Superior temporal gyrus (tissue), 1 donor: ENCODE data around the gene INO80C.
A peak's percentile ranks its signal among the peaks of the same experiment; 100 is the strongest.
"Not testable (repeated sequence)": the region's sequence is repeated elsewhere in the genome, so short reads cannot be mapped to it uniquely, and the experiment has no call there.

ENCODE experiments used
- DNase-seq: peaks from one replicate; pipeline ENCODE4 v3.0.0-alpha.2; 2016; ENCODE audit errors: extremely low spot score

INO80C gene

GRCh38 chr18:35460736-35461161 lies 37.0 kb downstream of the INO80C start:
- DNase-seq = no peak

GRCh38 chr18:35459997-35460396 lies 37.8 kb downstream of the INO80C start:
- no peak for DNase-seq

DNA sequence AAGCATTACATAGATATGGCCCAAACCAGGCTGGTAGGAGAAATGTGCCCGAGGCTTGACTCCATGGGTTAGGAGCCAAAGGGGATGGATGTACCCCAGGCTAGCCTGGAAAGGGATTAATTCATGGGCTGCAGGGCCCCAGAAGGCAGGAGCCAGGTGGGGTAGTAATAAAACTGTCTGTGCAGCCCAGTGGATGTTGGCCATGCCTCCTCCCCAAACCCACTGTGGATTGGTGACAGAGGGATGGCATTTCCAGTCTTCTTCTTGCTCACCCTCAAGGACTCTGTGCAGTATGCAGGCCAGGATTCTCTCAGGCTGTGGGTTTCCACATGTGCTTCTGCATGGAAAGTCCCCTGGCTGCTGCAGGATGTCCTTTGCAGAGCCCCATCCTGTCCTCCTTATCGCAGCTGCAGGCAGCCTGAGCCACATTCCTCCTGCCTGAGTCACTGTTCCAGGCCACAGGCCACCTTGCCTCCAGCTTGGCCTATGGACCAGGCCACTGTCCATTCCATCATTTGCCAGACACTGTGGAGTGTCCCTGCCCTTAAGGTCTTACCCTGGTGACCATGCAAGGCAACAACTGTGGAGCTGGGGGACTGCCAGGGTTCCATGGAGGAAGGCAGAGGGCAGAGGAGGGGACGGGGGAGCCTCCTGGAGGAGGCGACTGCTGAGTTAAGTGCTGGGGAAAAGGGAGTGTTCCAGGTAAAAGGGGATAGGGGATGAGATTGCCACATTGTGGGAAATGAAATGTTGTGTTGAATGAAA lies 38.9 kb downstream of the INO80C start:
- no peak for DNase-seq

- DNase-seq = no peak
These were observed 39.5 kb downstream of the INO80C start for GRCh38 chr18:35458271-35458670.

GRCh38 chr18:35457140-35457704 lies 40.5 kb downstream of the INO80C start:
- DNase-seq = no peak

DNA sequence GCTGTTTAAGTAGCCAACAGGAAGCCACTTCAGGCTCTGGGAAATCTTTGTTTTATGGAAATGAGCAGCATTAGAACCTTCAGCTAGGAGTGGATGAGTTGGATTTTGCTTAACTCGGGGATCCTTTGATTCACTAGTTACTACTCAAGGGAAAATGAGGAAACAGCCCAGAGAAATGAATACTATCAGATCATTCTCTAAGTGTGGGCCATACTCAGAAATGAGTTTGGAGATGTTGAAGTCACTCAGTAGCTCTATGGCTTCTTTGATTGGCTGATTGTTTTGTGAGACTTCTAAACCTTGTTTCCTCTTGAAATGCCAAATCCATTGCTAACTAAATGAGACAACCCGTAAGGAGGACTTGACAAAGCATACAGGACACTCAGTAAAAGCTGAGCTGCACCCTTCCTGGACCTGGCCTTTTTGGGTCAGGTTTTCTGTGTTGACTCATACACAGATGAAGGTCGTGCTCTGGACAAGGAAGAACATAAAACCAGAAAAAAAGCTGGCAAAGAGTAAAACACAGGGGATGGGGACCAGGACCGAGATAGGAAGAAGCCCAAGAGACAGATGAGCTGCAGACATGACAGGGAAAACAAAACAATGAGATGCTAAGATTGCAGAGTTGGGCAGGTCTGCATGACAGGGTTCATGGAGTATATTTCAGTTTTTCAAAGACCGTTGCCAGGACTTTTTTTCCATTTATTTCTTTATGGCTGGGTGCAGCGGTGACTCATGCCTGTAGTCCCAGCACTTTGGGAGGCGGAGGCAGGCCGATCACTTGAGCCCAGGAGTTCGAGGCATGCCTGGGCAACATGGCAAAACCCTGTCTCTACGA lies 41.6 kb downstream of the INO80C start:
- no peak for DNase-seq

- DNase-seq = no peak
These were observed 43.0 kb downstream of the INO80C start for GRCh38 chr18:35454803-35455202.

DNA sequence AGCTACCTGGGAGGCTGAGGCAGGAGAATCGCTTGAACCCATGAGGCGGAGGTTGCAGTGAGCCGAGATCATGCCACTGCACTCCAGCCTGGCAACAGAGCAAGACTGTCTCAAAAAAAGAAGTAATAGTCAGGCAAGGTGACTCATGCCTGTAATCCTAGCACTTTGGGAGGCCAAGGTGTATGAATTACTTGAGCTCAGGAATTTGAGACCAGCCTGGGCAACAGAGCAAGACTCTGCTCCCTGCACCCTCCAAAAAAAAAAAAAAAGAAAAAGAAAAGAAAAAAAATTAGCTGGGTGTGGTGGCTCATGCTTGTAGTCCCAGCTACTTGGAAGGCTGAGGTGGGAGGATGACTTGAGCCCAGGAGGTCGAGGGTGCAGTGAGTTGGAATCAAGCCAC lies 44.7 kb downstream of the INO80C start:
- DNase-seq = not testable (repeated sequence)

DNA sequence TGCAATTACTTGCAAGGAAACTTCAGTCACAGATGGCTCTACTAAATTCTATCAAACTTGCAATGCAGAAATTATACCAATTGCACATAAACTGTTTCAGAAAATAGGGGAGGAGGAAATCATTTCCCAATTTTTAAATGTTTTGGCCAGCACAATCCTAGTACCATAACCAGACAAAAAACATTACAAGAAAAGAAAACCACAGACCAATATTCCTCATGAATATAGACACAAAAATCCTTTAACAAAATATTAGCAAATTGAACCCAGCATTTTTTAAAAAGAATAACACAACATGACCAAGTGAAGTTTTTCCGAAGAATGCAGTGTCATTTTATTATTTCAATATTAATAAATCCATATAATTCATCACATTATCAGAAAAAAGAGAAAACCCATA lies 45.8 kb downstream of the INO80C start:
- DNase-seq = no peak

GRCh38 chr18:35451032-35451431 lies 46.7 kb downstream of the INO80C start:
- DNase-seq = no peak

DNA sequence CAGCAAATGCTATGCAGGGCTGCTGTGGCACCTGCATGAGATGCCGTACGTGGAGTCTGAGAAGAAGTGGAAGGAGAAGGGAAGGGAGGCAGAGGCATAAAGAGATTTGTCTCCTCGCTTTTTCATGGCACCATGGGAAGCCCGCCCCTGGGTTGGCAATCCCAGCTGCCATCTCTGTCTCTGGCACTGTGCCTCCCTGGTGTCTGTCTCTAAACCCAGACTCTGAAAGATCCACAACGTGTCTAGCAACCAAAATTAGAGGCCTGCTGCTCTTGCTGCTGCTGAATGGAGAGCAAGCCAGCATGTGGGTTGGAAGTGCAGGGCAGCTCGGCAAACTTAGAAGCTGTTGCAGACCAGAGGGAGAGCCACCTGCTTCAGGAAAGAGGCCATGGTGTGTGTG lies 53.1 kb downstream of the INO80C start:
- DNase-seq = peak; percentile 65

DNA sequence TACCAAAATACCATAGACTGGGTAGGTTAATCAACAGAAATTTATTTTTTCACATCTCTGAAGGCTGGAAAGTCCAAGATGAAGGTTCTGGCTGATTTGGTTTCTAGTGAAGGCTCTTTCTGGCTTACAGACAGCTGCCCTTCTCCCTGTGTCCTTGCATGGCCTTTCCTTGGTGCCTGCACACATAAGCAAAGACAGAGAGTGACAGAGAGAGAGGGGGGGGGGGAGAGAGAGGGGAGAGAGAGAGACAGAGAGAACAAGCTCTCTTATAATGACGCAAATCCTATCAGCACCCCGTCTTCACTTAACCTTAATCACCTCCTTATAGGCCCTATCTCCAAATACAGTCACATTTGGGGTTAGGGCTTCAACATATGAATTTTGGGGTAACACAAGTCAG lies 53.9 kb downstream of the INO80C start:
- no peak for DNase-seq

DNA sequence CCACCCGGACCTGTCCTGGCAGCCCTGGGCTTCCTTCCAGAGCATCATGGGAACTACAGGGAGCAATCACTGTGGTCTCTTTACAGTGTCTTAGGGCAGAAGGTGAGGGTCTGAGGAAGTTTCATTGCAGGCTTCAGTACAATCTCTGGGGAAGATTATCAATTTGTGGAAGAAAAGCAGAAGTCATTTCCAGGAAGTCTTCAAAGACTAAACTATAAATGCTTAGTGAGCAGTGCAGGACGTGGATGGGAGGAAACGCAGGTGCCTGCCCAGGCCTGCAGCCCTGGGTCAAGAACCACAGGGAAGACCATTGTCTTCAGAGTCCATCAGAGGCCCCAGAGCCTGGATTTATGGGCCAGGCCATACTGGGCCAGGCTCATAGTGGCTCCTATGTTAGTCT lies 54.3 kb downstream of the INO80C start:
- no peak for DNase-seq

- no peak for DNase-seq
These were observed 55.1 kb downstream of the INO80C start for GRCh38 chr18:35442701-35443100.

- no peak for DNase-seq
These were observed 55.7 kb downstream of the INO80C start for GRCh38 chr18:35441857-35442595.

DNA sequence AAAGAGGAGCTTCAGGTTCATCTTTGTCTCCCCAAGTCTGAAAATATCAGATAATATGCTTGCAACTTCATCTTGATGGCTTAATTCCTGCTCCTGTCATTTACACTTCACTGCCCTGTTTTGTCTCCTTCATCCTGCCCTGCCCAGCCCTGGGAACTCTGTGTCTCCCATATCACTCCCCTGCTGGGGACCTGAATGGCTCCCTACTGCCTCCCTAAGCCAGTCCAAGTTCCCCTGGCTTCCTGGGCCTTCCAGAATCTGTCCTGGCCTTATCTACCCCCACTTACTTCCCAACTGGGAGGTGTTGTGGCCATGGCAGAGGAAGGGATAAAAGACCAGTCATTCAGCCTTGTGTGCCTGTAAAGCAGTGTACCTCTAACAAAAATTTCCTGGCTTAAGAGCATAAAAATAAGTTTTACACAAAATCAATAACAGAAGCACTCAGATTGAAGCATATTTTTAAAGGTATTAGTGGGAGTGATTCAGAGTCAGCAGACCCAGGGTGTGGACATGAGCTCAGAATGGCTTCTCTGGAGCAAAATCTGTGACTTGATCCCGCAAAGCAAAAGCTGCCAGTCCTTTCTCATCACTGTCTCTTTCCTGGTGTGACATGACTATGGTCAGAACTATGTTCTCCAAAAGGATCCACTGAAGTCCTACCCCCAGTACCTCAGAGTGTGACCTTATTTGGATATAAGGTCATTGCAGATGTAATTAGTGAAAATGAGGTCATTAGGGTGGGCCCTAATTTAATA lies 59.1 kb downstream of the INO80C start:
- DNase-seq = no peak

DNA sequence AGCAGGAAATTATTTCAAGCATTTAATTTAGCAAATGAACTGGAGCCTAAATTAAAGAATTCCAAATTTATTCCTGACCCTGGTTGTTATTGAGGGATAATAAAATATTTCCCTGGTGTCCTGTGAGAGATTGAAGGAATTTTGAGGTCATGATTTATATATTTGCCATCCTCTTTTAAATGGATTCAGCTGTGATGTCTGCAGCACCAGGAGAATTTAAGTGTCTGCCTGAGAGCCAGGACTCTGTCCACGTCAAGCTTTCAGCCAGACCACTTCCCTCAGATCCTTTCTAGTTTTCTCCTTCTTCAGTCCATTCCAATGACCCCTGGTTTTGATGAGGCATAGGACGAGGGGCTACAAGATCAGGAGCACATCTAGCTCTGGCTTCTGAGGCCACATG lies 59.9 kb downstream of the INO80C start:
- no peak for DNase-seq

DNA sequence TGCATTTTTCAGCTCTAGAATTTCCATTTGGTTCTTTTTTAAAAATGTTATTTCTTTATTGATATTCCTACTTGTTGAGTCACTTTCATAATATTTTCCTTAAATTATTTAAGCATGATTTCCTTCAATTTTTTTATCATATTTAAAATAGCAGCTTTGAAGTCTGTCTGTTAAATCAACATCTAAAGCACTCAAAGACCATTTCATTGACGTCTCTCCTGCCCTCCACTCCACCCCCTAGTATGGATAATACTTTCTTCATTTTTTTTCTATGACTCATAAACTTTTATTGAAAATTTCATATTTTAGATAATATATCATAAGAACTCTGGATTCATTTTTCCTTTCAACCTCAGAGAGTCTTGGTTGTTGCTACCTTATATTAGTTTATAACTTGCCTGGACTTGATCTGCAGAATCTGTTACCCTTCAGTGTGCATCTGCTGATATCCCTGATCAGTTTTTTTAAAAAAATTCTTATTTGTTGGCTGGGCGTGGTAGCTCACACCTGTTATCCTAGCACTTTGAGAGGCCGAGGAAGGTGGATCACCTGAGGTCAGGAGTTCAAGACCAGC lies 61.6 kb downstream of the INO80C start:
- DNase-seq = no peak

DNA sequence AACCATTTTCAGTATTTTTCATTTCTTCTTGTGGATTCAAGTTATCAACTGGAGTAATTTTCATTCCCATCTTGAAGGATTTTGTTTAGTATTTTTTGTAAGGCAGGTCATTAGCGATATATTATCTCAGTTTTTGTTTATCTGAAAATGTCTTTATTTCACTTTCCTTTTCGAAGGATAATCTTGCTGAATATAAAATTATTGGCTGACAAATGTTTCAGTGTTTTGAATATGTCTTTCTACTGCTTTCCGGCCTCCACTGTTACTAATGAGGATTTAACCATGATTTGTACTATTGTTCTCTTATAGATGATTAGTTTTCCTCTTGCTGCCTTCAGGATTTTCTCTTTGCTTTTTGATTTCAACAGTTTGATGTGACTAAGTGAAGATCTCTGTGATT lies 62.4 kb downstream of the INO80C start:
- DNase-seq = no peak

DNA sequence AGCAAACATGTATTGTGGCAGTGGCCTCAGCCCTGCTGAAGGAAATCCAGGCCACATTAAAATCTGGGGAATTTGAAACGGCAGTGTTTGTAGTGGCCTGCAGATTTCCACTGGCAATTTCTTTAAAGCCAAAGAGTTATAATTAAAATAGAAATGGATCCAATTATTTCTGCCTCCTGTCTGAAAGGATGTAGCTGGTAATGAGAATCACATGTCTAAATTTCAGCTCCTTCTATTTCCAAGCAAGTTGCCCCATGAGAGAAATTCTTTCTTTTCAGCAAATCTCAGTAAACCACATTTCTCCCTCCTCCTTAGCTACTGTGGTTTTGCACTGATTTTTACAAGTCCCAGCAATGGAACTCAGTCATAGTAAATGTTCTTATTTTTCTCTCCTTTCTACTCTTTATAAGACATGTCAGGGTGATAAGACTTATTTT lies 65.2 kb downstream of the INO80C start:
- no peak for DNase-seq

DNA sequence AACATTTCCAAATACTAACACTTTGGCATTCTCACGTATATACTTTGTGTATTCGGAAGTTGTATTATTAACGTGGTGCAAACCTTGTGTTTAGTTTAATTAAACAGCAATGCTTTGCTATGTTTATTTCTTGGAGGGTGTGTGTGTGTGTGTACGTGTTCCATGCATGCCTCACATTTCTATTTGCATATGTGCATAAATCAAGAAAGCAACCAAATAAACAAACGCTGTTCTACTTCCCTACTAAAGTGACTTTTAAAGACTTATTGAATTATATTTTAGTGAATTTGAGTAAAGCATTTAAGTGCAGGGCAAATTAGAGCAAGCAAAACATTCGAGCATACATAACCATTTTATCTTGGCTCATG lies 66.4 kb downstream of the INO80C start:
- no peak for DNase-seq
